SKM-1 treated with dmso at 0.1 percent for 144 hours (cell line): ENCODE results near the gene QSOX1.

Source experiments
- DNase-seq: peaks from one replicate; lab custom pipeline; 2025; ENCODE audit not compliant: unreplicated experiment; lab: John Stamatoyannopoulos, UW

Gene QSOX1

DNA sequence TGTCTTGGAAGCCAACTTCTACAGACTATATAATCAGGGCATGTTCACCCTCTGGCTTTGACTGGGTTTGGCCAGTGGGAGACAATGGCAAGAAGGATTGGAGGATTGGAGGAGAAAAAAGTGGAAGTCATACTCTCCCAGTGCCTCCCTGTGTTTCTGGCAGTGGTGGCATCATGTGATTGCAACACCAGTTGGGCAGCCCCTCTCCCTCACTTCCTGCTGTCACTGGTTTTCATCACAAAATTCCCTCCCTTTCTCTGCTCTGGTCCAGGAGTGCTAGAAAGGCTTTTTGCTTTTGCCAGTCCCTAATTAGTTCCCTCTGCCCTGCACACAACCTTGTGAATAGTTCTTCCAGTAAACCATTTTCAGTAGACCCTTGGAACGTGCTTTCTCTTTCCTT lies 3.7 kb upstream of the QSOX1 start:
- DNase-seq: peak; percentile 62

DNA sequence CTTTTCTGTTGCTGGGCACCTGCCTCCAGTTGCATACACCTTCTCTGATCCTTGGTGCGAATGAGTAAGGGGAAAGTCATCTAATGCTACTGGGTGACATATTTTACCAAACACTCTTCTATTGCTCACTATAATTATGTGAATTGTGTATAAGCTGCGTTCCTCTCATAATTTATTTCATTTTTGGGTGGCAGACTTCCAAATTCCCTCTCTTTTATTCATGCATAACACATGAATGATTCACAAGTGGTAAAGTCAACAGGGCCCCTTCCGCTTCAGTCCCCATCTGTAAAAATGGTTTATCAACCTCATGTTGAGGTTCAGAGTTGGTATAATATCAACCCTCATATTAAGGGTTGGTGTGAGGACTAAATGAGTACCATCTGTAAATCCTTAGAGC lies 3.2 kb upstream of the QSOX1 start:
- no peak for DNase-seq

DNA sequence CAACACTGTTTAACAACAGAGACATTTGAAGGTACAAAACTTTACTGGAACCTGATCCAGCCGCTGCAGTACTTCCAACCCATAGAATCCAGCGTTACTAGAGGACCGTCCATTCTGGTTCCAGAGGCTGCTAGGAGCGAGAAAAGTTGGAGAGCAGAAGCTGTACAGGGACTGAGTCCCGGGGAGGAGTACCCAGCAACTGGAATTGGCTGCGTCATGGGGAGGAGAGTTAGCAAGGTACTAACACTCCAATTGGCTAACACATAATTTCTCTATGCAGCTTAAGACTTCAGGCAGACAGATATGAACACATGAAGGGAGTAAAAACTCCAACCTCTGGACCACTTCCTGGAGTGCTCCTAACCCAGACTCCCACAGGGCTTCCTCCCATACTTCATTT lies 2.1 kb upstream of the QSOX1 start:
- DNase-seq: no peak

DNA sequence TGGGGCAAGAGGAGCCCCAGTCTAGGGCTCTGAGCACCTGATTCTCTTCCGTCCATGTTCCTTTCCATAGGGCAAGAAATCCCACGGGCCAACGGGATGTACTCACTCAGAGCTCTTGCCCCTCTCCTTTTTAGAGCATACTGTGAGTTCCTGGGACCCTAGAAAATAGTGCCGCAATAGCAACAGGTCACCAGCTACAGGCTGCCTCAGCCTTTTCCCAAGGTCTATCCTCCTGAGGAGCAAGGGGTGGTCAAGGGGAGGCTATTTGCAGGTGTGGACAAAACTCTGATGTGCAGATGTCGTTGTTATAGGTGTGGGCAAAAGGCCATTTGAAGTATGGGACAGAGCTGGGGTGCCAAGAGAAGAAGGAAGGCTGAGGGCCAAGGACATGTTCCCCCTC lies 1.6 kb upstream of the QSOX1 start:
- DNase-seq: no peak

DNA sequence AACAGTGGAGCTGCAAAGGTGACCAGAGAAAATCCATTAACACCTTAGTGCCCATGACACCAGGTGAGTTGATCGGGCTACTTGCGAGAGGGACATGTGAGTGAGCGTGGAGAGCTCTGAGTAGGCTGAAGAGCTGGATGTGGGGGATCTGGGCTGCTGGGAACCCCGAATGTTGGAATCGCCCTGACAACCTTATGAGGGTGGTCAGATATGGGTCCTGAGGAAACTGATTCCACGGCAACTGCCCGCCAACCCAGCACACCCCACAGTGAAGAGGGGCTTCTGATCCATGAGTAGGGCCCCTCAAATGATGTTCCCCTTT lies 705 bp upstream of the QSOX1 start:
- no peak for DNase-seq

DNA sequence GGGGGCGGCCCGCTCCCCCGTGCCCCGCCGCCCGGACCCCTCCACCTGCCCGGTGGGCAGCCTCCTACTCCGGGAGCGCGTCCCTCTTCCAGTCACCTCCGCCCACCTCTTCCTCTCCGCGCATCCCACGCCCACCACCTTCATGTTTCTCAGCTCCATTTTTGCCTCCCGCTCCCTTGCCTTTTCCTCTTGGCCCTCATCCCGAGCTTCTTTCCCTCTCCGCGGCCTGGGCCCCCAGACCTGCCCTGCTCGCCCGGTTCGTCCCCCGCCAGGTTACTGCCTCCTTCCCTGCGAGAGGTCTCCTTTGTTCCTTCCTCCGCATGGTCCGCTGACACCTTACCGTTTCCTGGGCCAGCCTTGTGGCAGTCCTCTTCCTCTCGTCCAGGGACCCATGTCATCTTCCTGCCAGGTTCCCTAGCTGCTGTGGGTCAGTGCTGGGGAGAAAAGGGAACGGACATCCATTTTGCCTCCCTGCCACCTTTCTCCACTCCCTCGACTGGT lies 563 bp downstream of the QSOX1 start:
- DNase-seq: no peak

DNA sequence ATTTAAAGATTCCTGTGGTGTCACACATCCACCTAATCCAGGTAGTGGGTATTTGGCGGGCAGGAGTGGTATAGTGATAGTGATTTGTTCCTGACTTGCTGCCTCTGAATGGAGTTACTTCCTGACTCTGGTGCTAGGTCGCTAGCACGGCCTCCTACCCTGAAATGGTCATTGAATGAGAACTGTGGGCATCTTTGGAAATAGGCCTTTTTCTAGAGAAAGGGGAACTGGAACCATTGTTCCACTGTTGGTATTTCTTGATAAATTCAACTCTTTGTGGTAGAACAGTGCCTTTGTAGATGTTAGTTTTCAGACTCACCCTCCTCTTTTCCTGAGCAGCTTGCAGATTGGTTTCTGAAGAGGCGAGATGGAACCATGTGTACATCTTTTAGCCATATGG lies 1.5 kb downstream of the QSOX1 start:
- peak; percentile 84 for DNase-seq

DNA sequence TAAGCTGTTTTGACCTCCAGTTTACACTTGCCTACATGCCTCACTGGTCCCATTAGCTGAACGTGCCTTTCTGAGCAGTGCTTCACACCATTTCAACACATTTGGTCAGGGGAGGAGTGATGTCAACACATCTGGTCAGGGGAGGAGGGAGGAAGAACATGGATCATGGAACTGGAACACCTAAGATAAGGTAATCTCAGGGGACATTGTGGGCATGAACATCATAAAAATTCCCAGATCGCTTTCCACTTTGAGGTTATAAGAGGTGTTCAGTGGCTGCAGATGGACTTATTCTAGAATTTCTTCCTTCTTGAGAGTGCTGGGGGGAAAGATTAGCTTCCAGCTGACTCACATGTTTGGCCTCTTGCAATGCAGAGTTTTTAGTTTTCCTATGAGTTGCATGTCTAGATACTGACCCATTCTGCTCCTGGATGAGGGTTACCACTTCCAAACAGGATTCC lies 2.0 kb downstream of the QSOX1 start:
- peak; percentile 81 for DNase-seq

DNA sequence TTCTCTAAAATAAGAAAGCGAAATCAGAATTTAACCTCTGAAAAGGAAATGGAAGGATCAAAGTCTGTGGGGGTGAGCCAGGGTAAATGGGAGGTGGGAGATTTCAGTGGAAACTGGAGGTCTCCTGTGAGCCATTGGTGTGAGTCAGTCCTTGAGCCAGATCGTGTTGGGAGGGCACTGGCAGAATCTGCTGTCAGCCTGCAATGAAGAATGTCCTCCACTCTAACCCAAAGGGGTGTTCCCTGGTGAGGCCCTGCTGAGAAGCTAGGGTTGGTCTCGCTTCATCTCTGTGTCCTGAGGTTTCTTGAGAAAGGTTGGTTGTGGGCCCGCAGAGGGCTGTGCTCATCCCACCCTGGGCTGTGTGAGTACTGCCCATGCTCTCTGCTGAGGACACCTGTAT lies 2.4 kb downstream of the QSOX1 start:
- DNase-seq: no peak

DNA sequence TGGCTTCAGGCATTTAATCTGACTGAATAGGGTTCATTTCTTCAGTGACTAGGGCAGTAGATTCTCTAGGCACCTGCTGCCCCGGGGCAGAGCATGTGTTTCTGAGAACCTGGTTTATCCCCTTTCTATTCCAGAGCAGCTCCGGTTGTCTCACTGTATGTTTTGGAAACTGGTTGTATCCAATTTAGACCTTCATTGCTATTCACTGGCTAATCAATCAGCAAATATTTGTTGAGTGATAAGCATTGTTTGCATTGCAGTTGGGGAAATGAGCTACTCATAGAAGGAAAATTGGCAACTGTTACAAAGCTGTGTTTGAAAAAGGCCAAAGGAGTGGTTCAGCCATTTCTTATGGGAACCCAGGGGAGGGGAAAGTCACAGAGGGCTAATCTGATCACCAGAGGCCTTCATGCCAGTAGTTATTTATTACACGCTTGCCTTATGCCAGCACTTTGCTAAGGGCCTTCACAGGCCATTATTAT lies 2.9 kb downstream of the QSOX1 start:
- DNase-seq: no peak

DNA sequence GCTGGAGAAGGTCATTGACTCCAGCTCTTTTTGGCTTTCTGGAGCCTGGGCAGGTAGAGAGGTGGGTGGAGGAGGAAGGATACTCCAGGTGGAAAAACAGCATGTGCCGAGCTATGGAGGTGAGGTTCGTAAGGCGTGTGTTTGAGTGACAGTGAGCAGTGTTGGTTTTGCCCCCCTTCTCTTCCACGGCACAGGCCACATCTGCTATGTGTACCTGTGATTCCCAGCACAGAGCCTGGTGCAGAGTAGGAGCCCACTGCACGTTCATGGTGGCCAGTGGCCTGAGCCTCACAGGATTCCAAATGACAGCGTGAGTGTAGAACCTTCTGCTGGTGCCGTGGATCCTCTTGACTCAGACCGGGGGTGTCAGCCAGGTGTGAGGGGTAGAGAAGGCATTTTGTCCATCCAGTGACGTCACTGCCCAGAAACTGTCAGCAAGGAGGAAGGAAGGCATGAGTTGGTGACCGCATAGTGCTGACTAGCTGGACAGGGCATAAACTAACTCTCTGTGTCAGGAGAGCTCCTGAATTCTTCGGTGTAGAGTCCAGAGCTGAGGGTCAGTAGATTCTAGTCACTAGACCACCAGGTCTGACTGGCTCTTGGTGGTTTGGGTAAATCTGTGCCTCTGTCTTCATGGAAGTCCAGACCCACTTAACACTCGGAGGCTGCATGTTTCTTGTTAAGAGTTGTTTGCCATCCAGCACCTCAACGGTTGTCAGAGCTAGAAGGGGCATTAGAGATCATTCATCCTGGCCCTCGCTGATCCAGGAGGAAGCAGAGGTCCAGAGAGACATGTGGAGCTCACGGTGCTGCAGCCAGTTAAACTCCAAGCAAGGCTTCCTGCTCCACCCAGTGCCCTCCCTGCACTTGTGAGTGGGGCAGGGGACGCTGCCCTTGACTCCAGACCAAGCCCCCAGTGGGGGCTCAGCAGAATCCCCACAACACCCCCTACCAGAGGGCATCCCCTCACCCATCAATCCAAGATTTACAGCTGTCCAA lies 3.8 kb downstream of the QSOX1 start:
- DNase-seq: no peak

DNA sequence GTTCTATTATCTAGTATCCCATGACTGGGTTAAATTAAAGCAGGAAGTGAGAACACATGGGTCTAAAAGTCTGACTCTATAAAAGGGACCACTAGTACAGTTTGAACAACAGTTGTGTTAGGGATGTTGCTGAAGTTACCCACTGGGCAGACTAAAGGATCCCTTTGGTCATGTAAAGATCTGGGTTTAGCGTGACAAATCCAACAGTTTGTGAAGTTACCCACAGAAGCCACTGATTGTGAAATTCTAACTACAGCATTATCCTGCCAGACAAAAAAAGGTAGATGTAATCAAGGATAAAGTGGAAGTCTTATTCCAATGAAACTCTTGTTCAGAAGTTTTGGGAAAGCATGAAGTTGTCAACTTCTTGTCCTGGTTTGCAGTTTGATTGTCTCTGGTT lies 5.7 kb downstream of the QSOX1 start:
- DNase-seq: peak; percentile 87

DNA sequence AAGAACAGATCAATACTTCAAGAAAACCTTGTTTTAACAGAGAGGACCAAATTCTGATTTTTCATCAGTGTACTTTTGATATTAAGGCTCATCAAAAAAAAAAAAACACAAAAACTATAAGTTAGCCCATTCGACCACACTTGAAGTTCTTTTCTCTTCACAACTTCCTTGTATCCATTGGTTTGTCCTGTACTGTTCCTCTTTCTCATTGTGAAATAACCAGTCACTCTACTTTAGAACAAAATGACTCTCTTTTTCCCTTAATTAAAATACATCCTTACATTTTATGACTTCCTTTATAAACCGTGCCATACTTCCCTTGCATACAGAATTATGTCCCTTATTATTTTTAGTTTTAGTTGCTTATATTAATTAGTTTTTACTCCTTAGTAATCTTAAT lies 8.4 kb downstream of the QSOX1 start:
- DNase-seq: peak; percentile 94

DNA sequence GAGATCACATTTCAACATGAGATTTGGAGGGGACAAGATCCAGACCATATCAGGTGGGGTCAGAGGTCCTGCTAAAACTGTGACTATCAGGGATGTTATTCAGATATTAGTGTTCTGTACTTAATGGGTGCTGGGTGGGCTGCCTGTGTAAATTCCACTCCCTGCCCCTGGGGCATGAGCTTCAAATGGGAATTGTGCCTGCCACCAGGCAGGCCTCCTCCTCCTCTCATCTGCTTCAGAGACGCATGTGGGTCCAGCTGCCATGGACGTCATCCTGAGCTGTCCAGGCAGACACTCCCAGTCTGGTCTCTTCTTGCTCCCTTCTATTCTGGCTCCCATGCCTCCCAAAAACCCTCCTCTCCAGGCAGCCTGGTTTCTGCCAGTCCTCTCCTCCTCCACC lies 10.4 kb downstream of the QSOX1 start:
- DNase-seq: no peak

DNA sequence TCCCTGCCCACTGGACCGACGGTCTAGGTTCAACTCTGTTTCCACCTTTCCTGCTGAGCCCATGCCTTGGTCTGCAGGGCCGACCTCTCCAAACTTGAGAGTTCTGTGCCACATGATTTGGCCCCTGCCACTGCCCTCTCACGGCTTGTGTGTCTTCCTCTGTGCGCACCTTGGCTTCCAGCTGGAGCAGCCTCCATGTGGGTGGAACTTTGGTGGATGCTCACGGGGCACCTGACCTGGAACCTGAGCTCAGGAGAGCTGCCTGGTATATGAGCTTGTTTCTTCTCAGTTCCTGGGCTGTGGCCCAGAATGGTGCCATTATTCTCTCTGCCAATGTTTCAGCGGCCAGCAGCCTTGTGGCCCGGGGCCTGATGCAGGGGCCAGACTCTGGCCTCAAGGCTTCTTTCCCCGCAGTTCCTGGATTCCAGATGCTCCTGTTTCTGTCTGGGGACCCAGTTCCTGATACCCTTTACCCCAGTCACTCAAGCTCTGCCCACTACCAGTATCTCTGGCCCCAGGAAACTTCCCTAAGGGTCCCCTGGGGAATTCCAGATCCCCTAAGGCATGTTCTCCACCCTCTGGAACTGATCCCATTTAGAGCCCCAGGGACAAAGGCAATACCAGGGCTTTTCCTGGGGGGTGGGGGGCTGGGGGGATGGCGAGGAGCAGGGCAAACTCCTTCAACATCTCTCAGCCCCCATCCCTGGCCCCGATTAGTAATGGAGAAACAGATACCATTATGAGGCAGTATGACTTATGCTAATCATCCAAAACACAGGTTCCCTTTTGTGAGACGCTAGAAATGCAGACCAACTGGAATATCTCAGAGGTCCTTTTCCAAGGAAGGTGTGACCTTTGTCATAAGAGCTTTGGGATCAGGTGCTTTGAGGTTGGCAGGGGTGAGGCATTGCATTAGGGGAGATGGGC lies 11.1 kb downstream of the QSOX1 start:
- no peak for DNase-seq

DNA sequence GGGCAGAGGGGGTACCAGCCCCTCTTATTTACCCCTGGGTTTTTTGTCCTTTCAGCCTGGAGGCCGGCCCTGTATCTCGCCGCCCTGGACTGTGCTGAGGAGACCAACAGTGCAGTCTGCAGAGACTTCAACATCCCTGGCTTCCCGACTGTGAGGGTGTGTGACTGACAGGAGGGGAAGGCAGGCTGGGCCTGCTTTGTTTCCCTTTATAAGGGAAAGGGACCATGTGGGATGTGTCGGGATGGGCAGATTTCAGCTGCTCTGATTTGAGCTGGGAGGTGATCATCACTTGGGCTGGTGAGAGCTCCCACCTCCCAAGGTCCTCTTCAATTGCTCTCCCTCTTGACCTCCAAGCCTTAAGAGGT lies 11.7 kb downstream of the QSOX1 start:
- DNase-seq: no peak

DNA sequence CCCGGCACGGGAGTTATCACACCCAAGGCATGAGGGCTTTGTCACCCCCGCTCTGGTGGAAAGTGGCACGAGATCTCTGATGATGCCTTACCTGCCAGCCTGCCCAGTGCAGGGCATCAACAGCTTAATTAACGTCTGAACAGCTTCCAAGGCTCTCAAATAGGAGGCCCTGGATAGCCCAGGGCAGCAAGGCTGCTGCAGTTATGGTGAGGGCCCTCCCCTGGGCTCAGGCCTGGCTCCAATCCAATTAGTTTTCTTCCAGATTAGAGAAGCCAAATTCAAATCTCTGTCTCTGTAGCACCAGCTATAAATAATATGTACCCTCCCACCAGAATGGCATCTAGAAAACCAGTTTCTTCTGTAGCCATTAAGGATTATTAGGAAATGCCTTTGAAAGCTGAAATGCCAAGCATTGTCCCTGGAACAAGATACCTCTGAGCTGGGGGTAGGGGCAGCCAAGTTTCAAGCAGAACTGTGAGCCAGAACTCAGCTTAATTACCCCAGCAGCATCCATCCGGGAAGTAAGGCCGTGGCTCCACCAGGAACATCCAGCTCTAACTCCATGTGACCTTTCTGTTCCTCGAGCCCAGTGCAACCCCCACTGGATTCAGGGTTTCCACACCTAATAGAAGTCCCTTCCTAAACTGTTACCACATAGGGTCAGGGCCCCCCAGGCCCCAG lies 12.5 kb downstream of the QSOX1 start:
- no peak for DNase-seq

DNA sequence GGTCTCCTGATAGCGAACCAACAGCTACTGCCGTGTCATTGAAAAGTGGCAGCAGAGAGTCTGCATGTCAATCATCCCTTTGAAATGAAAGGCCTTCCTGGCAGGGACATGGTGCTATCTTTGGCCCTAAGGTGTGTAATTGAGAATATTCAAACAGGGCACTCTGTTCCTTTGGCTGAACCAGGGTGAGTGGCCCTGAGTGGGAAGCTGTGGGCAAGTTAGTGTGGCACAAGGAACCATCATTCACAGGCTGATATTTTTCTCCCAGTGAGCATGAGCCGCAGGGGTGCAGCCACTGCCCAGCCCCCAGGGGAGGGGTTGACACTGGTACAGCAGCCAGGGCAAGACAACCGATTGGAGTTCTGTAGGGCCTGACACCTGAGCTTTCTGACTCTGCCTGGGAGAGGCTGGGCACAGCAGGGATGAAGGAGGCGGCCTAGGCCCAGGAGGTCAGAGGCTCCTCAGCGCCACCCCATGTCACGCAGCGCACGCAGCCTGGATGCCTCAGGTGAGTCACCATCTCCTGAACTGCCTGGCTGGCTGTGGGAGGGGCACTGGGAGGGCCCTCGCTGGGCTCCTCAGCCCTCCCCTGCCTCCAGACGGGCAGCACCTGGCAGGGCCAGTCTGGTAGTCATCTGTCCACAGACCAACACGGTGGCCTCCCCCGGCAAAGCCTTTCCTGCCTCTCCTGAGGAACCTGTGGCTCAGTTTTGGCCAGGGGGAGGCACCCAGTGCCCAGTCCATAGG lies 13.2 kb downstream of the QSOX1 start:
- no peak for DNase-seq

DNA sequence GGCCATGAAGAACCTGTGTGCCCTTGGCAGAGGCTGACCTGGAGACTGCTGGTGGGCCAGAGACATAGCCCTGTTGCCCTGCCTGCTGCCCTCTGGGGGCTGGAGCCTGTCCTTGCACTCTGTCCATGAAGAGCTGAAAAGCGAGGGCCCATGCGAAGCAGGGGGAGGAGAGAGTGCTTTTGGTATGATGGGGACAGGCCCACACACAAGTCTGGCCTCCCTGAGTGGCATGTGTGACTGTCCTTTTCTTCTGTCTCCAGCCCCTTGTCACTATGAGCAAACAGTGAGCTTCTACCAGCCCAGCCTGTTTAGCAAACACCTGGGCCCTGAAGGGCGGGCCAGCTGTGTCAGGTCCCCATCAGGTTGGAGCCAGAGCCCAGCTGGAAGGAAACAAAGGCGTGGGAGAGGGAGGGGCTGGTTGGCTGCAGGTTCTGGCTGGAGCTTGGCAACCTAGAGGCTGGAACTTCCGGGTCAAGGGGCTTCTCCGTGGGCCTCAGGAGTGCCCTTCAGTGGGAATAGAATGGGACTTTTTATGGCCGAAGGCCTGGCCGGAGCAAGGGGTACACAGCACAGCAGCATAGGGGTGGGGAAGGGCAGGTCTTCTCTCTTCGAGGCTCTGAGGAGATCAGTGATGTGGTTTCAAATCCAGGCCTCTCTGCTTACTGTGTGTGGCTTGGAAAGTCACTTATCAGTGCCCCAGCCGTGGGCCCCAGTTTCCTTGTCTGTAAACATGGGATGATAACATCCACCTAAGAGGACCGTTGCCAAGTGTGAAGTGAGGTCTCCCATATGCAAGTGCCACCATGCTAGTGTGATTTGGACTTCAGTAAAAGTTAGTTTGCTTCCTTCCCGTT lies 14.3 kb downstream of the QSOX1 start:
- DNase-seq: peak; percentile 32
